Parathyroid adenoma (tissue), 2 donors: ENCODE data around the gene TANC1.
"Not testable (repeated sequence)": the region's sequence is repeated elsewhere in the genome, so short reads cannot be mapped to it uniquely, and the experiment has no call there.

Experiments
- H2AFZ ChIP-seq: fragments of 300-600 bp; sonication (generic); one replicate; pipeline ENCODE4 v1.7.0; 2017; ENCODE audit warnings: antibody characterized with exemption, mild to moderate bottlenecking
- H3K27ac ChIP-seq: fragments of 300-600 bp; sonication (generic); one replicate; pipeline ENCODE4 v1.7.0; 2017
- H3K27me3 ChIP-seq: fragments of 300-600 bp; sonication (generic); one replicate; pipeline ENCODE4 v1.7.0; 2017; ENCODE audit warnings: low read length; ENCODE audit not compliant: control insufficient read depth, insufficient read depth
- H3K36me3 ChIP-seq: fragments of 300-600 bp; sonication (generic); one replicate; pipeline ENCODE4 v1.7.0; 2017; ENCODE audit warnings: low read length; ENCODE audit not compliant: control insufficient read depth, insufficient read depth
- H3K4me1 ChIP-seq: fragments of 300-600 bp; sonication (generic); one replicate; pipeline ENCODE4 v1.7.0; 2017; ENCODE audit warnings: control low read depth
- H3K4me2 ChIP-seq: fragments of 300-600 bp; sonication (generic); one replicate; pipeline ENCODE4 v1.7.0; 2017; ENCODE audit warnings: low read length
- H3K4me3 ChIP-seq: fragments of 300-600 bp; sonication (generic); one replicate; pipeline ENCODE4 v1.7.0; 2017; ENCODE audit warnings: low read depth, low read length
- H3K79me2 ChIP-seq: fragments of 300-600 bp; sonication (generic); one replicate; pipeline ENCODE4 v1.7.0; 2017; ENCODE audit warnings: control low read depth
- H3K9ac ChIP-seq: fragments of 300-600 bp; sonication (generic); one replicate; pipeline ENCODE4 v1.7.0; 2017; ENCODE audit warnings: mild to moderate bottlenecking
- H3K9me3 ChIP-seq: fragments of 300-600 bp; sonication (generic); one replicate; pipeline ENCODE4 v1.7.0; 2017; ENCODE audit warnings: low read length; ENCODE audit not compliant: control insufficient read depth
- TF ChIP-seq, protein P1 (sequence below): fragments of 300-600 bp; sonication (generic); IDR thresholded peaks from one replicate; pipeline ENCODE4 v1.7.0; 2017; ENCODE audit warnings: antibody characterized with exemption, mild to moderate bottlenecking
- donor health status: primary hyperparathyroidism.

TANC1 gene

DNA sequence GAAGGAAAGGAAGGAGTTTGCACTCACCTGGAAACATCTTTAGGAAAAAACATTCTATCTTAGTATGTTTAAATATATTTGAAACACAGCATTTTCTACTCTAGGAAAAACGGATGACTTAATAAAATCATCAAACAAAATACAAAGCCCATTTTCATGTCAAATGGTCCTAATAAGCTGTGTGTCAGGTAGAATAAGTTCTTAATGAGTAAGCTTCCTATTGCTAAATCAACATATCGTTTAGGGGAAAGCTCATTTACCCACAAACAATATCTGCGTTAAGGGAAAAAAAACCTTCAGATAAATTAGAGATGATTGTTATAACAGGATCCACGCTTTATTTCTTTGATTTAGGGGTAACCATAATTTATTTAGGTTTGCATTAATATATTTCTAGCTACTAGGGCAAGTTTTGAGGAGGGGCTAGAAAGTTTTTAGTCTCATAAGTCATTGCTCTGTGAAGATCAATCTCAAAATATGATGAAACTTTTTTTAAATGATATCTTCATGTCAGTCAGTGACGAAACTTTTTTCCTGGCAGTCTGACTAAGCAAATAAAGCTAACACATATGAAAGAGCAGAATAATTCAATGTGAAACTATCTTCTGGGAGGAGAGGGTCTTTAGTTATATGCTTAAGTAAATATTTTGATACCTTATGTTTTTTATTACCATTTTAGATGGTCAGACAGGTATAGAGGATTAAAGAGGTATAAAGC is 170.9 kb downstream of the TANC1 start:
- Histone ChIP-seq H3K9ac (no peak overlapping the region), H3K9me3 (no peaks in the 10 kb centered on the region), H3K27me3 (no peaks in the 10 kb centered on the region), H3K4me3 (no peak overlapping the region), H3K4me2 (no peak overlapping the region), H3K4me1 (no peaks in the 10 kb centered on the region), H3K36me3 (no peaks in the 10 kb centered on the region), H3K79me2 (no peaks in the 10 kb centered on the region), H2AFZ (no peak overlapping the region), H3K27ac (no peak overlapping the region)
- TF ChIP-seq, protein P1, sequence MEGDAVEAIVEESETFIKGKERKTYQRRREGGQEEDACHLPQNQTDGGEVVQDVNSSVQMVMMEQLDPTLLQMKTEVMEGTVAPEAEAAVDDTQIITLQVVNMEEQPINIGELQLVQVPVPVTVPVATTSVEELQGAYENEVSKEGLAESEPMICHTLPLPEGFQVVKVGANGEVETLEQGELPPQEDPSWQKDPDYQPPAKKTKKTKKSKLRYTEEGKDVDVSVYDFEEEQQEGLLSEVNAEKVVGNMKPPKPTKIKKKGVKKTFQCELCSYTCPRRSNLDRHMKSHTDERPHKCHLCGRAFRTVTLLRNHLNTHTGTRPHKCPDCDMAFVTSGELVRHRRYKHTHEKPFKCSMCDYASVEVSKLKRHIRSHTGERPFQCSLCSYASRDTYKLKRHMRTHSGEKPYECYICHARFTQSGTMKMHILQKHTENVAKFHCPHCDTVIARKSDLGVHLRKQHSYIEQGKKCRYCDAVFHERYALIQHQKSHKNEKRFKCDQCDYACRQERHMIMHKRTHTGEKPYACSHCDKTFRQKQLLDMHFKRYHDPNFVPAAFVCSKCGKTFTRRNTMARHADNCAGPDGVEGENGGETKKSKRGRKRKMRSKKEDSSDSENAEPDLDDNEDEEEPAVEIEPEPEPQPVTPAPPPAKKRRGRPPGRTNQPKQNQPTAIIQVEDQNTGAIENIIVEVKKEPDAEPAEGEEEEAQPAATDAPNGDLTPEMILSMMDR = no peak

DNA sequence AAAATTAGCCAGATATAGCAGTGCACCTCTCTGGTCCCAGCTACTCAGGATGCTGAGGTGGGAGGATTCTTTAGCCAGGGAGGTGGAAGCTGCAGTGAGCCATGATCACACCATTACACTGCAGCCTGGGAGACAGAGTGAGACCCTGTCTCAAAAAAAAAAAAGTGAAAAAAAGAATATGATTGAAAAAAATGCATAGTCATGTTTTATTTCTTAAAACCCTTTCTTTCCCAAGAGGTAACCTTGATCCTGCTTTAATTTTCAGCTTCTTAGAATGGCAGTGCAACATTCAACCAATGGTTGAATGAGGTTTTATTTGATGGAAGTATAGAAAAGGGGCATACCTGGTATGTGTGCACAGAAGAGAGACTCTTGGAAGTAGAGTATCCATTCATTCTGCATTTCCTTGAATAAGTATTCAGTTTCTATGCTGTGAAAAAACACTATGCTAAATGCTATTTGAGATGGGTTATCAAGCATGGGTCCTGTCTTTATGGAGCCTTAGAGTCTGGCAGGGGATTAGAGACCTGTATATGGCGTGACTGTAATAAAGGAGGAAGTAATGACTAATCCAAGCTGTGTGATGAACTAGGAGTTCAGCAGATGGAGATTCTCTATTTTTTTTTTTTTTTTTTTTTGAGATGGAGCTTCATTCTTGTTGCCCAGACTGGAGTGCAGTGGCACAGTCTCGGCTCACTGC is 171.8 kb downstream of the TANC1 start:
- H3K79me2 ChIP-seq = no peaks in the 10 kb centered on the region
- H3K27me3 ChIP-seq = no peaks in the 10 kb centered on the region
- no peak overlapping the region for H3K27ac ChIP-seq
- H3K36me3 ChIP-seq = no peaks in the 10 kb centered on the region
- no peak overlapping the region for H3K9ac ChIP-seq
- H3K4me1 ChIP-seq = no peaks in the 10 kb centered on the region
- H2AFZ ChIP-seq = no peak overlapping the region
- H3K9me3 ChIP-seq = no peaks in the 10 kb centered on the region
- TF ChIP-seq, protein P1 = no peak
- H3K4me2 ChIP-seq = no peak overlapping the region
- H3K4me3 ChIP-seq = no peak overlapping the region

GRCh38 chr2:159140821-159141220 is 172.4 kb downstream of the TANC1 start:
- H3K27me3 ChIP-seq, H3K4me3 ChIP-seq, H3K27ac ChIP-seq, H3K36me3 ChIP-seq, H3K4me2 ChIP-seq, H3K4me1 ChIP-seq, H3K9ac ChIP-seq, H2AFZ ChIP-seq, H3K79me2 ChIP-seq, H3K9me3 ChIP-seq: not testable (repeated sequence)

- H3K27me3 ChIP-seq = no peaks in the 10 kb centered on the region
- no peak overlapping the region for H3K9ac ChIP-seq
- H3K4me3 ChIP-seq = no peak overlapping the region
- H3K4me2 ChIP-seq = no peak overlapping the region
- no peaks in the 10 kb centered on the region for H3K36me3 ChIP-seq
- TF ChIP-seq, protein P1 = no peak
- H3K9me3 ChIP-seq = no peaks in the 10 kb centered on the region
- no peak overlapping the region for H3K27ac ChIP-seq
- no peaks in the 10 kb centered on the region for H3K4me1 ChIP-seq
- H2AFZ ChIP-seq = no peak overlapping the region
- no peaks in the 10 kb centered on the region for H3K79me2 ChIP-seq
These were observed 176.6 kb downstream of the TANC1 start for GRCh38 chr2:159144776-159145614.

DNA sequence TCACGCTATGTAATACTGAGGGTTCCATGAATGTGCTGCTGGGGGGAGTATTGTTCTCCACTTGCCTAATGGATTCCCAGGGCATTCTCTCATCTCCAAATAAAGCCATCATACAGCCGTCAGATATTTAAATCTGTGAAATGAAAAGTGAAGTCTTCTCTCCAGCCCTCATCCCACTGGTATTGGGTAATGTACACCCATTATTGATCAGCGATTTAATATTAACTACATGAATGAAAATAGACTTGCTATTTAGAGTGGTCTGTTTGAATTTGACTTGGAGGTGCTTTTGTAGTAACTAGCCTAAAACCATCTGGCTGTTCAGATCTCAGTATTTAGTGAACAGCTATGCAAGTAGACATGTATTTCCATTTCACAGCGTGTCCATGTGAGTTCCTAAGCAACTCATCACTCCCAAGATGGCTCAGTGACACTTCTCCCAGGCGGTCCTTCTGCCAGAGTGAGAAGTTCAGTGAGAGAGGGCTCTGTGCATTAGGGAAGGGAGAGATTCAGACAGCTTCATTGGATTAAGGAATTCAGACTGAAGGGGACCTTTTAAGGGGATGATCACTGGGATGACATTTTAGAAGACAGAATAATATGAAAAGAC is 177.4 kb downstream of the TANC1 start:
- Histone ChIP-seq H3K9ac (no peak overlapping the region), H3K27ac (no peak overlapping the region), H3K79me2 (no peaks in the 10 kb centered on the region), H2AFZ (no peak overlapping the region), H3K4me2 (no peak overlapping the region), H3K4me1 (peaks cover 2% of the 10 kb centered on the region), H3K9me3 (no peaks in the 10 kb centered on the region), H3K27me3 (no peaks in the 10 kb centered on the region), H3K4me3 (no peak overlapping the region), H3K36me3 (no peaks in the 10 kb centered on the region)
- TF ChIP-seq, protein P1 = no peak
